SK-N-SH (cell line): ENCODE results near the gene MSMP. TPM values are rescaled to one million over a fixed set of nuclear protein-coding genes. Genes with fewer than 3 reads are reported as not detected.

ENCODE experiments used
- CTCF ChIA-PET: fragments of 300-600, 350-600 bp; formaldehyde crosslinking; extraction: SDS; loops from one replicate; lab custom pipeline; 2021; lab: Yijun Ruan, JAX
- POLR2A ChIA-PET: fragments of 350-600 bp; sonication (Branson Sonifier 250); formaldehyde crosslinking; extraction: SDS; loops from one replicate; lab custom pipeline; 2020; ENCODE audit warnings: antibody characterized with exemption, inconsistent platforms; lab: Yijun Ruan, JAX
- DNase-seq: peaks from one replicate; pipeline ENCODE4 v3.0.0; 2012
- H2AFZ ChIP-seq: fragments of 200-600 bp; sonication (generic); 2 replicates; pipeline ENCODE4 v1.8.1; 2016; ENCODE audit warnings: antibody characterized with exemption, mild to moderate bottlenecking, low read depth
- H3F3A ChIP-seq: fragments of 200-600 bp; sonication (generic); replicated peaks from 2 replicates; pipeline ENCODE3; 2016; ENCODE audit warnings: antibody characterized with exemption, mild to moderate bottlenecking; ENCODE audit not compliant: insufficient read depth
- H3K27ac ChIP-seq, 2 experiments: fragments of 200-500 bp in 1 of 2; fragments of 200-600 bp in 1 of 2; sonication (Bioruptor generic) in 1 of 2; sonication (generic), shearing (Covaris generic) in 1 of 2; 2 replicates each; pipeline versions ENCODE4 v1.5.1 to v1.6.1; 2014 to 2016; ENCODE audit warnings: low read depth in 2 of 2, inconsistent platforms in 1 of 2, low read length in 1 of 2, mild to moderate bottlenecking in 1 of 2, mixed read lengths in 1 of 2
- H3K27me3 ChIP-seq: fragments of 200-600 bp; sonication (generic), shearing (Covaris generic); 2 replicates; pipeline ENCODE4 v1.6.1; 2016; ENCODE audit warnings: mixed run types; ENCODE audit not compliant: insufficient read depth
- H3K36me3 ChIP-seq, 2 experiments: fragments of 200-500 bp in 1 of 2; fragments of 200-600 bp in 1 of 2; sonication (Bioruptor generic) in 1 of 2; sonication (generic) in 1 of 2; replicated peaks in 1 of 2; 2 replicates each; pipeline versions ENCODE3 to v1.5.1; 2014 to 2016; ENCODE audit warnings: low read length in 1 of 2, mild to moderate bottlenecking in 1 of 2; ENCODE audit not compliant: insufficient read depth in 2 of 2, control insufficient read depth in 1 of 2
- H3K4me1 ChIP-seq, 2 experiments: fragments of 200-500 bp in 1 of 2; fragments of 200-600 bp in 1 of 2; sonication (Bioruptor generic) in 1 of 2; sonication (generic), shearing (Covaris generic) in 1 of 2; 2 replicates each; pipeline versions ENCODE4 v1.5.1 to v1.6.1; 2014 to 2016; ENCODE audit warnings: low read depth in 1 of 2, low read length in 1 of 2, mixed run types in 1 of 2; ENCODE audit not compliant: insufficient read depth in 2 of 2, control insufficient read depth in 1 of 2
- H3K4me2 ChIP-seq: fragments of 200-600 bp; sonication (generic), shearing (Covaris generic); 2 replicates; pipeline ENCODE4 v1.6.1; 2017; ENCODE audit warnings: mixed run types
- H3K4me3 ChIP-seq, 2 experiments: fragments of 200-500 bp in 1 of 2; fragments of 200-600 bp in 1 of 2; sonication (Bioruptor generic) in 1 of 2; sonication (generic), shearing (Covaris generic) in 1 of 2; 2 replicates each; pipeline versions ENCODE4 v1.5.1 to v1.8.1; 2014 to 2016; ENCODE audit warnings: low read depth in 2 of 2, inconsistent platforms in 1 of 2, low read length in 1 of 2, mild to moderate bottlenecking in 1 of 2, mixed read lengths in 1 of 2, moderate library complexity in 1 of 2
- H3K79me2 ChIP-seq: fragments of 200-600 bp; sonication (generic); 2 replicates; pipeline ENCODE4 v1.8.1; 2017; ENCODE audit warnings: mild to moderate bottlenecking; ENCODE audit not compliant: insufficient read depth
- H3K9ac ChIP-seq: fragments of 200-600 bp; sonication (generic); 2 replicates; pipeline ENCODE4 v1.6.1; 2017; ENCODE audit warnings: mixed run types
- H3K9me2 ChIP-seq: fragments of 200-600 bp; sonication (generic); 2 replicates; pipeline ENCODE4 v1.6.1; 2017; ENCODE audit warnings: mixed run types
- H3K9me3 ChIP-seq: fragments of 200-600 bp; sonication (generic); 2 replicates; pipeline ENCODE4 v1.6.1; 2017; ENCODE audit warnings: mixed run types, mild to moderate bottlenecking, moderate library complexity
- H4K20me1 ChIP-seq: fragments of 200-600 bp; sonication (generic); 2 replicates; pipeline ENCODE4 v1.6.1; 2017; ENCODE audit warnings: mild to moderate bottlenecking, mixed run types; ENCODE audit not compliant: insufficient read depth
- CTCF ChIP-seq: fragments of 200-600 bp; sonication (generic); IDR thresholded peaks from 2 replicates; pipeline ENCODE4 v1.6.1; 2017; ENCODE audit warnings: antibody characterized with exemption, mild to moderate bottlenecking, moderate library complexity
- EP300 ChIP-seq, 2 experiments: IDR thresholded peaks; 2 replicates each; pipeline versions ENCODE4 v1.4.0 to v1.6.1; 2012; ENCODE audit warnings: borderline replicate concordance in 1 of 2, low read depth in 1 of 2, low read length in 1 of 2
- EZH2phosphoT487 ChIP-seq: fragments of 200-600 bp; sonication (generic); IDR thresholded peaks from 2 replicates; pipeline ENCODE4 v1.6.1; 2017; ENCODE audit warnings: low read depth, mixed run types, mild to moderate bottlenecking, antibody characterized with exemption, moderate library complexity, borderline replicate concordance
- FOSL2 ChIP-seq: IDR thresholded peaks from 2 replicates; pipeline ENCODE4 v1.4.0; 2012; ENCODE audit warnings: low read depth, mild to moderate bottlenecking, moderate library complexity, borderline replicate concordance
- FOXJ3 ChIP-seq: sonication (generic); formaldehyde crosslinking; IDR thresholded peaks from 2 replicates; pipeline ENCODE4 v1.5.1; 2020; ENCODE audit warnings: mild to moderate bottlenecking, missing genetic modification reagents
- GABPA ChIP-seq: IDR thresholded peaks from 2 replicates; pipeline ENCODE4 v1.4.0; 2012; ENCODE audit warnings: low read depth, mild to moderate bottlenecking
- JUND ChIP-seq: IDR thresholded peaks from 2 replicates; pipeline ENCODE4 v1.4.0; 2012
- MEF2A ChIP-seq: IDR thresholded peaks from 2 replicates; pipeline ENCODE4 v1.4.0; 2012; ENCODE audit warnings: low read depth, borderline replicate concordance
- NFIC ChIP-seq: IDR thresholded peaks from 2 replicates; pipeline ENCODE4 v1.4.0; 2012; ENCODE audit warnings: borderline replicate concordance
- NRF1 ChIP-seq: IDR thresholded peaks from 2 replicates; pipeline ENCODE4 v1.6.1; 2012; ENCODE audit warnings: low read depth, mild to moderate bottlenecking, low read length
- POLR2AphosphoS5 ChIP-seq: IDR thresholded peaks from 2 replicates; pipeline ENCODE4 v1.6.1; 2012; ENCODE audit warnings: low read depth, low read length
- REST ChIP-seq: IDR thresholded peaks from 2 replicates; pipeline ENCODE4 v1.6.1; 2012; ENCODE audit warnings: mild to moderate bottlenecking, low read depth, low read length, moderate library complexity
- RXRA ChIP-seq: IDR thresholded peaks from 2 replicates; pipeline ENCODE4 v1.4.0; 2012; ENCODE audit warnings: low read depth, mild to moderate bottlenecking, borderline replicate concordance
- SMC3 ChIP-seq: IDR thresholded peaks from 2 replicates; pipeline ENCODE4 v1.6.1; 2012; ENCODE audit warnings: low read depth, low read length, improper control_type of control experiment
- TEAD4 ChIP-seq: IDR thresholded peaks from 2 replicates; pipeline ENCODE4 v1.4.0; 2012; ENCODE audit warnings: mild to moderate bottlenecking, borderline replicate concordance; ENCODE audit not compliant: insufficient read depth
- YY1 ChIP-seq: IDR thresholded peaks from 2 replicates; pipeline ENCODE4 v1.4.0; 2012; ENCODE audit warnings: low read depth, mild to moderate bottlenecking
- WGBS: methylation state at CpG from one replicate; pipeline ENCODE4 v1.1.6; 2017; ENCODE audit warnings: low lambda C conversion rate; 5-methylcytosine and 5-hydroxymethylcytosine counted together
- polyA plus RNA-seq, 3 experiments: library from polyadenylated mRNA; depleted of rRNA; stranded (reverse); fragments of >200 nt; gene quantifications; 2 replicates each; pipeline ENCODE4 v1.2.3, GENCODE V29; 2012
- TF ChIP-seq, protein P1 (sequence below): fragments of 150-350 bp; IDR thresholded peaks from 2 replicates; pipeline ENCODE4 v1.6.1; 2017; ENCODE audit warnings: antibody characterized with exemption, low read length, low read depth, borderline replicate concordance

Gene MSMP
- polyA plus RNA-seq, 1 of the 3 experiments (the other 2 are of a cell fraction) = 1.2 TPM

- peaks cover 6% of the 10 kb centered on the region; the same call in 1 of the 2 replicates for H3K79me2 ChIP-seq
- H3K36me3 ChIP-seq = peaks cover 4 to 55% of the 10 kb centered on the region in 2 experiments
- POLR2A ChIA-PET = no interaction called here
- H3K27ac ChIP-seq = no peak overlapping the region
- WGBS = 93% methylated on average over 4 of the region's 4 CpGs
- H4K20me1 ChIP-seq = no peaks in the 10 kb centered on the region
- no peaks in the 10 kb centered on the region for H3K27me3 ChIP-seq
- no peak overlapping the region for H3K9ac ChIP-seq
- H3K9me3 ChIP-seq = no peaks in the 10 kb centered on the region
- H3K9me2 ChIP-seq = no peaks in the 10 kb centered on the region
- CTCF ChIA-PET = interaction anchor here (1.2 to 4.2 kb wide), 5 partner anchors 20 to 127 kb away, joined by 3 to 27 read pairs (median 12); no protein-coding TSS in a partner anchor
- no peak for DNase-seq
- TF ChIP-seq GABPA (no peak), REST (no peak), MEF2A (no peak), NRF1 (no peak), EZH2phosphoT487 (no peak), EP300 (IDR thresholded peaks at IDR 0.05; ENCODE audit: borderline replicate concordance in 1 of 2, low read depth in 1 of 2, low read length in 1 of 2) (no peak)
- H3K4me2 ChIP-seq = no peak overlapping the region
- H3K4me3 ChIP-seq = no peak overlapping the region
- no peak overlapping the region for H2AFZ ChIP-seq
- H3F3A ChIP-seq = peaks cover 9% of the 10 kb centered on the region
- H3K4me1 ChIP-seq = peaks cover 13% of the 10 kb centered on the region in 2 experiments; a peak in 3 of 4 replicates
Measured at GRCh38 chr9:35755071-35755470, 995 bp upstream of the MSMP start.

DNA sequence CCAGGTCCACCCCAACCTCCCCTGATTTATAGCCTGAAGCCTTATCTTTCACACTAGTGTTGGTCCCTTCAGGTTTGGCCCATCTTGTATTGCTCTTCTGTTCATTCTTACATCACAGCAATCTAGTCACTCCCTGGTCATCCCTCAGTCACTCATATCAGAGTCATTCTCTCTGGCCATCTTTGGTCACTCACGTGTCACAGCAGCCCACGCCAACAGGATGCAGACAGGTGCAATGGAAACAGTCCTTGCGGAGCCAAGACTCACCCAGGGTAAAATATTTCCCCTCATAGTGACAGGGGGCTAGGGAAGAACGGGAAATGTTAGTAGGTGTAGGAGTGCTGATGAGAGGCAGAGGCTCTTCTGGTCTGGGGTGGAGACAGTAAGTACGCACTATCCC lies 610 bp downstream of the MSMP start:
- Histone ChIP-seq H3K9me2 (no peaks in the 10 kb centered on the region), H3K27me3 (no peaks in the 10 kb centered on the region), H3F3A (peaks cover 7% of the 10 kb centered on the region), H2AFZ (no peak overlapping the region), H3K36me3 (peaks cover 4 to 55% of the 10 kb centered on the region in 2 experiments), H3K4me3 (no peak overlapping the region), H3K27ac (no peak overlapping the region), H3K4me2 (no peak overlapping the region), H3K9ac (no peak overlapping the region), H4K20me1 (no peaks in the 10 kb centered on the region), H3K79me2 (peaks cover 21% of the 10 kb centered on the region), H3K4me1 (peaks cover 10 to 16% of the 10 kb centered on the region in 2 experiments; a peak in 2 of 4 replicates), H3K9me3 (no peaks in the 10 kb centered on the region)
- CTCF ChIA-PET = interaction anchor here (1.0 to 4.2 kb wide), 4 partner anchors 18 to 264 kb away, joined by 3 to 13 read pairs (median 8); partner anchors contain the start of gene RUSC2
- POLR2A ChIA-PET = no interaction called here
- no peak for DNase-seq
- 94% methylated on average over 5 of the region's 5 CpGs for WGBS
- no peak for TF ChIP-seq MEF2A
- no peak for TF ChIP-seq NFIC
- TF ChIP-seq FOXJ3 (CRISPR knock-in tag) = no peak
- TF ChIP-seq POLR2AphosphoS5 = no peak
- no peak for TF ChIP-seq FOSL2
- no peak for TF ChIP-seq JUND
- TF ChIP-seq NRF1 = no peak
- no peak for TF ChIP-seq RXRA
- TF ChIP-seq TEAD4 = no peak
- TF ChIP-seq, protein P1, sequence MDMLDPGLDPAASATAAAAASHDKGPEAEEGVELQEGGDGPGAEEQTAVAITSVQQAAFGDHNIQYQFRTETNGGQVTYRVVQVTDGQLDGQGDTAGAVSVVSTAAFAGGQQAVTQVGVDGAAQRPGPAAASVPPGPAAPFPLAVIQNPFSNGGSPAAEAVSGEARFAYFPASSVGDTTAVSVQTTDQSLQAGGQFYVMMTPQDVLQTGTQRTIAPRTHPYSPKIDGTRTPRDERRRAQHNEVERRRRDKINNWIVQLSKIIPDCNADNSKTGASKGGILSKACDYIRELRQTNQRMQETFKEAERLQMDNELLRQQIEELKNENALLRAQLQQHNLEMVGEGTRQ = no peak
- no peak for TF ChIP-seq YY1
- TF ChIP-seq EZH2phosphoT487 = no peak
- TF ChIP-seq SMC3 = no peak
- no peak for TF ChIP-seq CTCF
- no peak for TF ChIP-seq REST
- TF ChIP-seq GABPA = no peak
